Left lung (tissue), 10 donors: ENCODE data around the gene NQO2. TPM values are rescaled to one million over a fixed set of nuclear protein-coding genes. Genes with fewer than 3 reads are reported as not detected.

Source experiments
- ATAC-seq: fragments of 200-7000 bp; cut with Tn5 transposase; one replicate; pipeline ENCODE4 v1.9.1; 2020; ENCODE audit warnings: moderate library complexity
- DNase-seq, 4 donors: peaks; one replicate each; pipeline ENCODE4 v3.0.0-alpha.2; 2013 to 2020
- H3K27ac ChIP-seq, 2 donors: fragments of 200-600 bp; sonication (generic) in 1 of 2; one replicate each; pipeline versions ENCODE4 v1.5.0 to v1.8.0; 2020 to 2021
- H3K27me3 ChIP-seq, 2 donors: fragments of 200-600 bp; sonication (generic) in 1 of 2; one replicate each; pipeline versions ENCODE4 v1.5.0 to v1.8.0; 2020 to 2021
- H3K36me3 ChIP-seq, 2 donors: fragments of 200-600 bp; sonication (generic) in 1 of 2; one replicate each; pipeline versions ENCODE4 v1.5.0 to v1.8.0; 2020 to 2021
- H3K4me1 ChIP-seq, 2 donors: fragments of 200-600 bp; one replicate each; pipeline ENCODE4 v1.8.0; 2021
- H3K4me3 ChIP-seq, 2 donors: fragments of 200-600 bp; sonication (generic) in 1 of 2; one replicate each; pipeline versions ENCODE4 v1.5.0 to v1.8.0; 2020 to 2021; ENCODE audit warnings: mild to moderate bottlenecking in 1 of 2
- H3K9me3 ChIP-seq, 2 donors: fragments of 200-600 bp; sonication (generic) in 1 of 2; one replicate each; pipeline versions ENCODE4 v1.5.0 to v1.8.0; 2020 to 2021
- intact Hi-C, 2 donors: fragments of 100-400 bp; cut with DNase I; formaldehyde crosslinking; loops; one replicate each; pipeline versions ENCODE4 v1.11.2 to v1.14.2; 2022
- polyA plus RNA-seq, 6 donors: library from polyadenylated mRNA; unstranded; fragments of 120-200 nt; gene quantifications; one replicate each; pipeline ENCODE4 v1.2.1, GENCODE V29; 2013; ENCODE audit not compliant: insufficient read length in 6 of 6
- total RNA-seq, 2 donors: library from RNA; stranded (reverse); fragmentation: NEBNext Ultra II Directional; extraction: Animal tissue kit (Norgen Biotek cat#: 25700); gene quantifications; one replicate each; pipeline ENCODE4 v1.2.1, GENCODE V29; 2021
- TF ChIP-seq, protein P1 (sequence below), 2 donors: fragments of 200-600 bp; sonication (generic) in 1 of 2; IDR thresholded peaks; one replicate each; pipeline versions ENCODE4 v1.5.0 to v1.8.0; 2021; ENCODE audit warnings: antibody characterized with exemption in 2 of 2
- donor health status: DM: no; HTN: yes; CAD: no.
- donor health status: DM: no; HTN: no; CAD: no.

NQO2 gene
- total and polyA plus RNA-seq, 8 donors = 22.0 to 55.8 (median 31.7) TPM

DNA sequence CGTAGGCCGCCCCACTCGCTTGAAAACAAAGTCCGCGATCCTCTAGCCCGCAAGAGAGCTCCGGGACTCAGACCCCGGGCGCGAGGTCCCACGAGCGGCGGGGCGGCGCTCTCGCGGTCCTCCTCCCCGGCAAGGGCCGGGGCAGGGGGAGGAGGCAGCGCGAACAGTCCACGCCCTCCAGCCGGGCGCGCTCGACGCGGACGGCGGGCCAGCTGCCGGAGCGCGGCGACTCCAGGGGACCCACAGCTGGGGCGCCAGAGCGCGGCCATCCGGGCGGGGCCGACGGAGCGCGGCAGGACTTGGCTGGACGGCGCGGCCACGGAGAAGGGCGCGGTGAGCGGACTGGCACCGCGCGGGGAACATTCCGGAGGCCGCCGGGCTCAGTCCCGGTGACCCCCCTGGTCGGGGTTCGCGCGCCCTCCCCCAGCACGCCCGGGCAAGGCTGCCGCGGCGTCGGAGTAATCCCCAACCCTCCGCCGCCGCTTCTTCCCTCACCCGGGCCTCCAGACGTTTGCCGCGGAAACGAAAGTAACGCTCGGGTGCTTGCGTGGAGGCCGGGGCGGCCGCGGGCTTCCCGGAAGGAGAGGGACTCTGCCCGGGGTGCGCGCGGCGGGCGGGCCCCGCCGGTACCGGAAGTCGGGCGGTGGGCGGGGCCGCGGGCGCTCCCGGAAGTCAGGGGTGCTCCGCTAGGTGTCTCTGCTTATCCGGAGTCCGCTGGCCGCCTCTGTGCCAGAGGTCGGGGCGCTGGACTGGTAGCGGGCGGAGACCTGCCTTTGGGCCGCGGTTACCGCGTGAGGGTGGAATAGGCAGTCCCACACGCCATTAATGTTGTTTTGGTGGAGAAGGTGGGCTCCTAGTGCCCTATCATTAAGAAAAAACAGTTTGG lies 68.9 kb downstream of the NQO2 start, which contains the start of gene RIPK1:
Gene RIPK1 (plus strand): TSS at position 166 of the 886 bp plus-strand sequence. CDS start 8,330 bp downstream, outside the sequence.
- H3K4me1 ChIP-seq = peaks cover 4 to 56% of the 10 kb centered on the region in 2 donors
- ATAC-seq = peak; percentile 90
- TF ChIP-seq, protein P1, sequence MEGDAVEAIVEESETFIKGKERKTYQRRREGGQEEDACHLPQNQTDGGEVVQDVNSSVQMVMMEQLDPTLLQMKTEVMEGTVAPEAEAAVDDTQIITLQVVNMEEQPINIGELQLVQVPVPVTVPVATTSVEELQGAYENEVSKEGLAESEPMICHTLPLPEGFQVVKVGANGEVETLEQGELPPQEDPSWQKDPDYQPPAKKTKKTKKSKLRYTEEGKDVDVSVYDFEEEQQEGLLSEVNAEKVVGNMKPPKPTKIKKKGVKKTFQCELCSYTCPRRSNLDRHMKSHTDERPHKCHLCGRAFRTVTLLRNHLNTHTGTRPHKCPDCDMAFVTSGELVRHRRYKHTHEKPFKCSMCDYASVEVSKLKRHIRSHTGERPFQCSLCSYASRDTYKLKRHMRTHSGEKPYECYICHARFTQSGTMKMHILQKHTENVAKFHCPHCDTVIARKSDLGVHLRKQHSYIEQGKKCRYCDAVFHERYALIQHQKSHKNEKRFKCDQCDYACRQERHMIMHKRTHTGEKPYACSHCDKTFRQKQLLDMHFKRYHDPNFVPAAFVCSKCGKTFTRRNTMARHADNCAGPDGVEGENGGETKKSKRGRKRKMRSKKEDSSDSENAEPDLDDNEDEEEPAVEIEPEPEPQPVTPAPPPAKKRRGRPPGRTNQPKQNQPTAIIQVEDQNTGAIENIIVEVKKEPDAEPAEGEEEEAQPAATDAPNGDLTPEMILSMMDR (IDR thresholded peaks at IDR 0.05) = peak in 1 of 2 donors; percentile 4
- intact Hi-C loops = no loop called here
- no peaks in the 10 kb centered on the region for H3K9me3 ChIP-seq
- peak within 1 kb of the TSS; percentile 99 to 100 for H3K27ac ChIP-seq
- DNase-seq = peak; percentile 87 to 99 (median 94)
- H3K4me3 ChIP-seq = peak within 1 kb of the TSS; percentile 86
- H3K36me3 ChIP-seq = peaks cover 0 to 4% of the 10 kb centered on the region in 2 donors
- no peaks in the 10 kb centered on the region for H3K27me3 ChIP-seq

Other genes starting within 250 kb of the NQO2 start
- gene MYLK4, start 249.0 kb upstream of the NQO2 start, total RNA-seq = 1 to 10 TPM in 1 of 2 donors, under 1 TPM in 1; 0.52 to 1.2 TPM
- gene MYLK4, start 249.0 kb upstream of the NQO2 start, polyA plus RNA-seq = 1 to 10 TPM; 1.0 to 1.8 (median 1.3) TPM
- 10 to 100 TPM; 34.9 to 37.4 TPM for gene WRNIP1, start 234.5 kb upstream of the NQO2 start, total RNA-seq
- gene WRNIP1, start 234.5 kb upstream of the NQO2 start, polyA plus RNA-seq = 10 to 100 TPM; 47.6 to 51.6 (median 50.0) TPM
- gene SERPINB1, start 158.0 kb upstream of the NQO2 start, total RNA-seq = 100 to 1,000 TPM in 1 of 2 donors, 10 to 100 TPM in 1; 82.2 to 121 TPM
- 10 to 100 TPM; 26.8 to 32.6 (median 29.2) TPM for gene SERPINB1, start 158.0 kb upstream of the NQO2 start, polyA plus RNA-seq
- 10 to 100 TPM in 1 of 2 donors, 1 to 10 TPM in 1; 7.6 to 17.0 TPM for gene SERPINB9, start 96.6 kb upstream of the NQO2 start, total RNA-seq
- gene SERPINB9, start 96.6 kb upstream of the NQO2 start, polyA plus RNA-seq = 10 to 100 TPM; 17.1 to 25.2 (median 18.9) TPM
- gene SERPINB6, start 28.3 kb upstream of the NQO2 start, total RNA-seq = 100 to 1,000 TPM in 1 of 2 donors, 10 to 100 TPM in 1; 99.3 to 134 TPM
- 100 to 1,000 TPM; 118 to 128 (median 122) TPM for gene SERPINB6, start 28.3 kb upstream of the NQO2 start, polyA plus RNA-seq
- 10 to 100 TPM; 22.1 to 23.2 TPM for gene RIPK1, start 68.6 kb downstream of the NQO2 start, total RNA-seq
- gene RIPK1, start 68.6 kb downstream of the NQO2 start, polyA plus RNA-seq = 10 to 100 TPM; 18.9 to 24.9 (median 21.4) TPM
- gene BPHL, start 118.8 kb downstream of the NQO2 start, total RNA-seq = 10 to 100 TPM; 13.1 to 14.9 TPM
- 10 to 100 TPM; 37.6 to 47.9 (median 42.8) TPM for gene BPHL, start 118.8 kb downstream of the NQO2 start, polyA plus RNA-seq
- gene TUBB2A, start 157.7 kb downstream of the NQO2 start, total RNA-seq = 10 to 100 TPM; 27.0 to 42.5 TPM
- gene TUBB2A, start 157.7 kb downstream of the NQO2 start, polyA plus RNA-seq = 10 to 100 TPM; 14.8 to 30.3 (median 22.0) TPM
- 1 to 10 TPM; 2.2 to 4.1 TPM for gene TUBB2B, start 227.8 kb downstream of the NQO2 start, total RNA-seq
- gene TUBB2B, start 227.8 kb downstream of the NQO2 start, polyA plus RNA-seq = 10 to 100 TPM in 2 of 6 donors, 1 to 10 TPM in 4; 6.0 to 16.5 (median 9.3) TPM